ENCODE measurements around the gene LASP1NB.
"Not testable (repeated sequence)": the region's sequence is repeated elsewhere in the genome, so short reads cannot be mapped to it uniquely, and the experiment has no call there.

The LASP1NB gene

DNA sequence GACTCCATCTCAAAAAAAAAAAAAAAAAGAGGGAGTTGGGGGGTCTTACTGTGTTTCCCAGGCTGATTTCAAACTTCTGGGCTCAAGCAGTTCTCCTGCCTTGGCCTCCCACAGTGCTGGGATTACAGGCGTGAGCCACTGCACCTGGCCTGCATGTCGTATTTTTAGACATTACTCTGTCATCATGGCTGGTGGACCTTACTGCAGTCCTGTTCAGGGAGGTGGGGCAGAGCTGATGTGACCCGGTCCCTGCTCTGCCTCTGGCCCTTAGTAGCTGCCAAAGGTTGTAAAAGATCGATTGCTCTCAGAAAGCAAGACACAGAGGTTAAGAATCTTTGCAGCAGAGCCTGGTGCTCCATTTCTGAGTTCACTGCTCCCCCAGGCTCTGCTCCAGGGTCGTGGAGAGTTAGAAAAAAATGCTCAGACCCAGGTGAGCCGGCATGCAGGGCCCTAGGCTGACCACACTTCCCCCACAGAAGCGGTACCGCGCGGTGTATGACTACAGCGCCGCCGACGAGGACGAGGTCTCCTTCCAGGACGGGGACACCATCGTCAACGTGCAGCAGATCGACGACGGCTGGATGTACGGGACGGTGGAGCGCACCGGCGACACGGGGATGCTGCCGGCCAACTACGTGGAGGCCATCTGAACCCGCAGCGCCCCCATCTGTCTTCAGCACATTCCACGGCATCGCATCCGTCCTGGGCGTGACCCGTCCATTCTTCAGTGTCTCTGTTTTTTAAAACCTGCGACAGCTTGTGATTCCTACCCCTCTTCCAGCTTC, 7.1 kb upstream of the LASP1NB start:
- DNase-seq (ENCODE audit: low spot score) = no peak

DNA sequence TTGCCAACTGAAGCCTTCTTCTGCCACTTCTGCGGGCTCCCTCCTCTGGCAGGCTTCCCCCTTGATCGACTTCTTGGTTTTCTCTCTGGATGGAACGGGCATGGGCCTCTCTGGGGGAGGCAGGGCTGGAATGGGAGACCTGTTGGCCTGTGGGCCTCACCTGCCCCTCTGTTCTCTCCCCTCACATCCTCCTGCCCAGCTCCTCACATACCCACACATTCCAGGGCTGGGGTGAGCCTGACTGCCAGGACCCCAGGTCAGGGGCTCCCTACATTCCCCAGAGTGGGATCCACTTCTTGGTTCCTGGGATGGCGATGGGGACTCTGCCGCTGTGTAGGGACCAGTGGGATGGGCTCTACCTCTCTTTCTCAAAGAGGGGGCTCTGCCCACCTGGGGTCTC, 6.5 kb upstream of the LASP1NB start:
- DNase-seq (ENCODE audit: low spot score) = no peak

DNA sequence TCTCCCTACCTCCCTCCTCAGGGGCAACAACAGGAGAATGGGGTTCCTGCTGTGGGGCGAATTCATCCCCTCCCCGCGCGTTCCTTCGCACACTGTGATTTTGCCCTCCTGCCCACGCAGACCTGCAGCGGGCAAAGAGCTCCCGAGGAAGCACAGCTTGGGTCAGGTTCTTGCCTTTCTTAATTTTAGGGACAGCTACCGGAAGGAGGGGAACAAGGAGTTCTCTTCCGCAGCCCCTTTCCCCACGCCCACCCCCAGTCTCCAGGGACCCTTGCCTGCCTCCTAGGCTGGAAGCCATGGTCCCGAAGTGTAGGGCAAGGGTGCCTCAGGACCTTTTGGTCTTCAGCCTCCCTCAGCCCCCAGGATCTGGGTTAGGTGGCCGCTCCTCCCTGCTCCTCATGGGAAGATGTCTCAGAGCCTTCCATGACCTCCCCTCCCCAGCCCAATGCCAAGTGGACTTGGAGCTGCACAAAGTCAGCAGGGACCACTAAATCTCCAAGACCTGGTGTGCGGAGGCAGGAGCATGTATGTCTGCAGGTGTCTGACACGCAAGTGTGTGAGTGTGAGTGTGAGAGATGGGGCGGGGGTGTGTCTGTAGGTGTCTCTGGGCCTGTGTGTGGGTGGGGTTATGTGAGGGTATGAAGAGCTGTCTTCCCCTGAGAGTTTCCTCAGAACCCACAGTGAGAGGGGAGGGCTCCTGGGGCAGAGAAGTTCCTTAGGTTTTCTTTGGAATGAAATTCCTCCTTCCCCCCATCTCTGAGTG, 5.9 kb upstream of the LASP1NB start:
- no peak for DNase-seq (ENCODE audit: low spot score)

DNA sequence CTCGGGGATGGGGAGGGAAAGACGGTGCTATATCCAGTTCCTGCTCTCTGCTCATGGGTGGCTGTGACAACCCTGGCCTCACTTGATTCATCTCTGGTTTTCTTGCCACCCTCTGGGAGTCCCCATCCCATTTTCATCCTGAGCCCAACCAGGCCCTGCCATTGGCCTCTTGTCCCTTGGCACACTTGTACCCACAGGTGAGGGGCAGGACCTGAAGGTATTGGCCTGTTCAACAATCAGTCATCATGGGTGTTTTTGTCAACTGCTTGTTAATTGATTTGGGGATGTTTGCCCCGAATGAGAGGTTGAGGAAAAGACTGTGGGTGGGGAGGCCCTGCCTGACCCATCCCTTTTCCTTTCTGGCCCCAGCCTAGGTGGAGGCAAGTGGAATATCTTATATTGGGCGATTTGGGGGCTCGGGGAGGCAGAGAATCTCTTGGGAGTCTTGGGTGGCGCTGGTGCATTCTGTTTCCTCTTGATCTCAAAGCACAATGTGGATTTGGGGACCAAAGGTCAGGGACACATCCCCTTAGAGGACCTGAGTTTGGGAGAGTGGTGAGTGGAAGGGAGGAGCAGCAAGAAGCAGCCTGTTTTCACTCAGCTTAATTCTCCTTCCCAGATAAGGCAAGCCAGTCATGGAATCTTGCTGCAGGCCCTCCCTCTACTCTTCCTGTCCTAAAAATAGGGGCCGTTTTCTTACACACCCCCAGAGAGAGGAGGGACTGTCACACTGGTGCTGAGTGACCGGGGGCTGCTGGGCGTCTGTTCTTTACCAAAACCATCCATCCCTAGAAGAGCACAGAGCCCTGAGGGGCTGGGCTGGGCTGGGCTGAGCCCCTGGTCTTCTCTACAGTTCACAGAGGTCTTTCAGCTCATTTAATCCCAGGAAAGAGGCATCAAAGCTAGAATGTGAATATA, 4.8 kb upstream of the LASP1NB start:
- no peak for DNase-seq (ENCODE audit: low spot score)

DNA sequence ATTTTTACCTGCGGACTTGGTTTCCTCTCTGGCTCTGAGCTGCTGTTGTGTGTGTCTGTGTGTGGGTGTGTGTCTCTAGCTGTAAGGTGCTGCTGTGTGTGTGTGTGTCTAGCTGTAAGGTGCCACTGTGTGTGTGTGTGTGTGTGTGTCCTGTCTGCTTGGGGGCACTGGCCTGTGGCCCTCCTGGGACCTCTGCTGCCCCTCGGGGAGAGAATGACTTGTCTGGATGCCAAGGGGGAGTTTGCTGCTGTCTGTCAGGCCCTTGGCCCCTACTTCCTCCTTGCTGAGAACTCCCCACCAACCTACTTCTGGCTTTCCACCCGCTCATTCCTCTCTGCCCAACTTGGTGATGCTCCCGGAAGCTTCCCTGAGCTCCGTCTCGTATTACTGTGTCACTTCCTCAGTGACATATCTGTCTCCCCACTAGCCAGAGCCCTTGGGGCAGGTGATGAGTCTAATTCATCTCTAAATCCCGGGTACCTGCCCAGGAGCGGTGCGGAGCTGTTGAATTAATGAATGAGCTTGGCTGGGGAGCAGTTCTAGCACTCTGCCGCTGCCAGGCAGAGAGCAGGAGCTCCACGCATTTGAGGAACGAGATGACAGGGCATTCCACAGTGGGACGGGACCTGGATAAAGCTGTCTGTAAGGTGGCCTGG, 3.5 kb upstream of the LASP1NB start:
- DNase-seq (ENCODE audit: low spot score) = no peak

DNA sequence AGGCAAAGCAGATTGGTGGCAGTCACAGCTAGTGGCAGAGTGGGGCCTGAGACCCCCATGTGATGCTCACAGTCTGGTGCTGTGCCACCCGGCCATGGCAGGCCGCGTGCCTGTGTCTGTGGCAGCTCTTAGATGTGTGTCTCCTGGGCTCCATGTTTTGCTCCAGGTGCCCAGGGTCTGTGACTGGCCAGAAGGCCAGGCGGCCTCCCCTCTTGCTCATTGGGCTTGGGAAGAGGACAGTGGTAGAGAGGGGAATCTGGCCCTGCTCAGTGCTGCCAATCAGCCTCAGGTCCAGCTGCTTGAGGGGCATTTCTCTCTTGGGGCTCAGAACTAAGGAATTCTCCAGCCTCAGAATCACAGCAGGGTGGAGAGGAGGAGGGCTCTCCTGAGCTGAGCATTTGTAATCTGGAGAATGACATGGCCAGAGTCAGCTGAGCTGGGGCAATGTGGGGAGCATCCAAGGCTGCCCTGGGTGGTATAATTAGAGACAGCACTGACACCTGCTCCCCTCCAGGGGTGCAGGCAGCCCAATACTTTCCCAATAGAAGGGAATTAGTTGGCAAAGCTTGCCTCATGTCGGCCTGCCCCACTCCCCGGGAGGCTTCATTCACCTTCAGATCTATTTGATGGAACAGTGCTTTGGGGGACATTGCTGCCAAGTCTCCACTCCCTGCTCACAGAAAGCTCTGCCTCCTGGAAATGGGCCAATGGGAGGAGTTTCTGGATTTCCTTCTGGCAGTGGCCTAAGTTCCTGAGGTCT, 2.7 kb upstream of the LASP1NB start:
- DNase-seq (ENCODE audit: low spot score) = peak; percentile 49

DNA sequence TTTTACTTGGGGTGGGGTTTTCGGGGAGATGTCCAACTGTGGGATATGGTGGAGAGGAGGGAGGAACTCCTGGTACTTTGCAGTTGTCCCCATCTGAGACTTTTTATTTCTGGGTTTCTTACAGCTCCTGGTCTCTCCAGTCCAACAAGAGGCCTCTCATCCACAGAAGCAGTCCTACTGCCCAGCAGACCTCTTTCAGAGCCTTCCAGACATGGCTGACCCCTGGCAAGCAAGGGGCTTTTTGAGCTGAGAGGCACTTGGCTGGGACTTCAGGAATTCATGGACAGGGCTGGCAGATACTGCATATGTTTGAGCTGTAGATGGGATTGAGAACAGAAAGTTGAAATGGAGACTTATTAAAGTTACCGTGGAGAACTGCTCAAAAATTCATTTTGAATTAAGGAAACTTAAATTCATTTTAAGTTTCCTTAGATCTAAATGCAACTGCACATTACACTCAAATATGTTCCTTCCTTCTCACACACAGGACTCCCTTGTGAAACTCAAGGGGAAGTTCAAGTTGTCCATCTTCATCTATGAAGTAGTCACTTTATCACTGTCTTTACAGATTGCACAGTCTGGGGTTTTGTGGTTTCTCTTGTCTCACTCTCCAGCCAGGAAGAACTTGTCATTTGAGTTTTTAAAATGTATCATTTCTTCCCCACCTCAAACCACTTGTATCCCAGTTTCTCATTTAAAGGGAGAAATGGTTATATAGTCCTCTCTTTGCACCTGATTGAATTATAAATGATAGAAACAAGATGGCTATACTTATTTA, 1.1 kb downstream of the LASP1NB start:
- DNase-seq (ENCODE audit: low spot score) = peak; percentile 39

DNA sequence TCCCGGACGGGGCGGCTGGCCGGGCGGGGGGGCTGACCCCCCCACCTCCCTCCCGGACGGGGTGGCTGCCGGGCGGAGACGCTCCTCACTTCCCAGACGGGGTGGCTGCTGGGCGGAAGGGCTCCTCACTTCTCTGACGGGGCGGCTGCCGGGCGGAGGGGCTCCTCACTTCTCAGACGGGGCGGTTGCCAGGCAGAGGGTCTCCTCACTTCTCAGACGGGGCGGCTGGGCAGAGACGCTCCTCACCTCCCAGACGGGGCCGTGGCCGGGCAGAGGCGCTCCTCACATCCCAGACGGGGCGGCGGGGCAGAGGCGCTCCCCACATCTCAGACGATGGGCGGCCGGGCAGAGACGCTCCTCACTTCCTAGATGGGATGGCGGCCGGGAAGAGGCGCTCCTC, 5.4 kb downstream of the LASP1NB start:
- DNase-seq (ENCODE audit: low spot score) = not testable (repeated sequence)

DNA sequence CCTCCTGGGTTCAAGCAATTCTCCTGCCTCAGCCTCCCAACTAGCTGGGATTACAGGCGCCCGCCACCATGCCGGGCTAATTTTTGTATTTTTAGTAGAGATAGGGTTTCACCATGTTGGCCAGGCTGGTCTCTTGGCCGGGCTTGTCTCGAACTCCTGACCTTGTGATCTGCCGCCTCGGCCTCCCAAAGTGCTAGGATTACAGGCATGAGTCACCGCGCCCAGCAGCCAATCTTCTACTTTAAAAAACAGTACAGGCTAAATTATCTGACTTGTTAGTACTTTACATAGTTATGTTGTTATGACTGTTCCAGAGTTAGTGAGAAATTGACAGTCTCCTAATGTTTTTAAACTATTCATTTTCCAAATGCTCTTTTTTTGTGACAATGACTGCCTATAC, 8.5 kb downstream of the LASP1NB start:
- DNase-seq (ENCODE audit: low spot score) = not testable (repeated sequence)

DNA sequence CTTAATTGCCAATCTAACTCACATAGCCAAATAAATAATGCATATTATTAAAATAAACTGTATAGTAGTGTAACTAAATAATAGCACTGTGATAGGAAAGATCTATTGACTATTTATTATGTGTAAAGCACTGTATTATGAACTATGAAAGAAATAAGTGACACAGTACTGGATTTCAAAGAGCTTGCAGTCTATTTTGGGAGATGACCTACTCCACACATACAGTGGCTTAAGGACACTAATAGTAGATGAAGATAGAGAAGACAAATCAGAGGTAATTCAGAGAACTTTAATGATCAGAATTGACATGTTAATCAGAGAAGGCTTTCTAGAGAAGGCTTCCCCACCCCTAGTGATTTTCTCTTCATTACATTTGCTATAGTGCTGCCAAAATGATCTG, 14.6 kb downstream of the LASP1NB start:
- DNase-seq (ENCODE audit: low spot score) = no peak

DNA sequence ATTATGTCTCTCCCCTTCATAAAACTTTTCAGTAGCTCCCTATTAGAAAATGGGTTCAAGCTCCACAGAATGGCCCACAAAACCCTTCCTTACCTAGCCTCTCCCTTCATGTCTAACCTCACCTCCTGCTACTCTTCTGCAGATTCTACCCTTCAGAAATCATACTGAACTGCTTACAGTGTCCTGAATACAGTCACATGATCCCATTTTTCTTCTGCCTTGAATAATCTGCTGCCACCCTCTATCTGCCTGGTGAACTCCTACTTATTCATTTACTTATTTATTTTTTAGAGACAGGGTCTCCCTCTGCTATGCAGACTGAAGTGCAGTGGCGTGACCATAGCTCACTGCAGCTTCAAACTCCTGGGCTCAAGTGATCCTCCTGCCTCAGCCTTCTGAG, 15.0 kb downstream of the LASP1NB start:
- DNase-seq (ENCODE audit: low spot score) = no peak

DNA sequence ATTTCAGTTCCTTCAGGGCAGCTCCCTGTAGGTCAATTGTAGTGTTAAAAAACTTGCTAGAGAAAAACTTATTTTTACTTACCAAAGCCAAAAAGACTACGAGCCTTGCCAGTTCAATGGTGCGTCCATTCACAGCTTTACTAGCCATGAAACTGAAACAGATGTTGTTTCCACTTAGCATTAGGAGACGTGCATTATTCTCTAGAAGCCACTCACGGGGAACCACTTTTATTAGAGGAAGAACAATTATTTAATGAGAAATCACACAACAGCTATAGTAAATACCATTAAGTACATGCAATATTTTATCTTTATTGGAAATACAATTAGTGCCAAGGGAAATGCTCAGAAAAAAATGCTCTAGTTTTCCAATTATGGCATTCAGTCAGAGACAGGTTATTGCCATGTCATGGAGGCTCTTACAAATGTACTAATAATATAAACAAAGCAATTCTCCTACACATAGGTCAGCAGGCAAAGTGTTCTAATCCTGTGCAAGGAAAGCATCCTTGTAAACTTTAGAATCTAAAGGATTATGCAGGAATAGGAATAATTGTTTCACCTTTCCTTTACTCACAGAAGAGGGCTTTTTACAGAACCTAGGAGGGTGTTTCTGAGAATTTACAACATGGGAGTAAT, 17.4 kb downstream of the LASP1NB start:
- no peak for DNase-seq (ENCODE audit: low spot score)

DNA sequence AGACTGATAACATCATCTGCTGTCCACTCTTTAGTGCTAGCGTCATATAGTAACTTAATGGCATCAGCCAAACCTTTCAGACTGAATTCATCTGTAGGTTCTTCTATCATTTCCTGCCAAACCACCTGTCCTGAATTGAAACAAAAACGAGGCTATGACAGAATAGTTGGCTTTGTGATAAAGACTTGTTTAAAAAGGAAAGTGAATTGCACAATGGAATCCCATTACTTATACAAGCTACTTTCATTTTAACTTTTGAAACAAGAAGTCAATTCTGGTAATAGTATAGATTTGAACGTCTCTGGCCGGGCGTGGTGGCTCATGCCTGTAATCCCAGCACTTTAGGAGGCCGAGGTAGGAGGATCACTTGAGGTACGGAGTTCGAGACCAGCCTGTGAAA, 18.2 kb downstream of the LASP1NB start:
- no peak for DNase-seq (ENCODE audit: low spot score)

DNA sequence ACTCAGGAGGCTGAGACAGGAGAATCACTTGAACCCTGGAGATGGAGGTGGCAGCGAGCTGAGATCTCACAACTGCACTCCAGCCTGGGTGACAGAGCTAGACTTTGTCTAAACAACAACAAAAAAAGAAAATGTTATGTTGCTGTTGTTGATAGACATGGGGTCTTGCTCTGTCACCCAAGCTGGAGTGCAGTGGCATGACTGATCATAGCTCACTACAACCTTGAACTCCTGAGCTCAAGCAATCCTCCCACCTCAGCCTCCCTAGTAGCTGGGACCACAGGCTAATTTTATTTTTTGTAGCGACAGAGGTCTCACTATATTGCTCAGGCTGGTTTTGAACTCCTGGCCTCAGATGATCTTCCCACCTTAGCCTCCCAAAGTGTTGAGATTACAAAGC, 21.8 kb downstream of the LASP1NB start:
- DNase-seq (ENCODE audit: low spot score) = no peak

DNA sequence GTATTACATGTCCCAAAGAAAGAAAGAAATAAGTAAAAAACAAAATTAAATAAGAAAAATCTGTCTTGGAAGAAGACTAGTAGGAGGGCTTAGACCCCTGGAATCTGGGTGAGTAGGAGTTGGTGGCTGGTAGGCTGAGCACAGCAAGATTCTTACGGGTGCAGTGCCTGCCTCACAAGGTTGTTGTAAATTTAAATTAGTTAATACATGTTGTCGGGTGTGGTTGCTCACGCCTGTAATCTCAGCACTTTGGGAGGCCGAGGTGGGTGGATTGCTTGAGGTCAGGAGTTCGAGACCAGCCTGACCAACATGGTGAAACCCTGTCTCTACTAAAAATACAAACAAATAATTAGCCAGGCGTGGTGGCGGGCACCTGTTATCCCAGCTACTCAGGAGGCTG, 28.4 kb downstream of the LASP1NB start:
- DNase-seq (ENCODE audit: low spot score) = not testable (repeated sequence)

DNA sequence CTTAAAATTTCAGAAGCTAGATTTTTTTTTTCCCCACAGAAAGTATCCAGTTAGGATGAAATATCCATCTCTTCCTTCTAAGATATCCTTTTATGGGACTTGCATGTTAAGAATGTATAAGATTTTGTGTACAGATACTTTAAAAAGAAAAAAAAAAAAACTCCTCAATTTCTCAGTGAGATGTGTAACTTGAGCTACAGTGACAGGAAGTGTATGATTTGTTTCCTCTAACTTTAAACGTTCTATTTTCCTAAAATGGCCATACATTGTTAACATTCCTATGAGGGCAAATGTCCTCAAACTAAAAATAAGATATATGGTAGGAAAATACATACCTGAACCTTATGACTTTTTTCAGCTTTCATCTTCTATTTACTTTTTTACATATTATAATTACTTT, 32.9 kb downstream of the LASP1NB start:
- DNase-seq (ENCODE audit: low spot score) = no peak

DNA sequence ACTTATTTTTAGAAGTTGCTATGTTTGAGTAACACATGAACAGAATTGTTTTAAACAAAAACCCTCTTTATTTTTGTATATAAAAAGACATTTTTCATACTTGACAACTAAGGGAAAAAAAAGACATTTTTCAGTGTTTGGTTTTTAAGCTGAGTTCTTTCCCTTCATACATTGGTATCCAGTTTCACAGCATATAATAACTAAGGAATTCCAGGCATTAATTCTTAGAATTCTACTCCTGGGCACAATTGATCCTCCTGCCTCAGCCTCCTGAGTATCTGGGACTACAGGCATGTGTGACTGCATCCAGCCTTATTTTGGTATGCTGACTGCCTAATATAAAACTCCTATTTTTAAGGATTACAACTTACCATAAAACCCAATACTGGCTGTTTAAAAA, 33.3 kb downstream of the LASP1NB start:
- no peak for DNase-seq (ENCODE audit: low spot score)

DNA sequence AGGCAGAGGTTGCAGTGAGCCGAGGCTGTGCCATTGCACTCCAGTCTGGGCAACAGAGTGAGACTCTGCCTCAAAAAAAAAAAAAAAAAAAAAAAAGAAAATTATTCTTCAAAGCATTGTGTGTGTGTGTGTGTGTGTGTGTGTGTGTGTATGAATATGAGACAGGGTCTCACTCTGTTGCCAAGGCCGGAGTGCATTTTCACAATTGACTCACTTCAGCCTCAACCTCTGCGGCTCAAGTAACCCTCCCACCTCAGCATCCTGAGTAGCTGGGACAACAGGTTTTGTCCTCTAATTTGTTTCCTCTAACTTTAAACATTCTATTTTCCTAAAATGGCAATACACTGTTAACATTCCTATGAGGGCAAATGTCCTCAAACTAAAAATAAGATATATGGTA, 34.1 kb downstream of the LASP1NB start:
- DNase-seq (ENCODE audit: low spot score) = no peak

DNA sequence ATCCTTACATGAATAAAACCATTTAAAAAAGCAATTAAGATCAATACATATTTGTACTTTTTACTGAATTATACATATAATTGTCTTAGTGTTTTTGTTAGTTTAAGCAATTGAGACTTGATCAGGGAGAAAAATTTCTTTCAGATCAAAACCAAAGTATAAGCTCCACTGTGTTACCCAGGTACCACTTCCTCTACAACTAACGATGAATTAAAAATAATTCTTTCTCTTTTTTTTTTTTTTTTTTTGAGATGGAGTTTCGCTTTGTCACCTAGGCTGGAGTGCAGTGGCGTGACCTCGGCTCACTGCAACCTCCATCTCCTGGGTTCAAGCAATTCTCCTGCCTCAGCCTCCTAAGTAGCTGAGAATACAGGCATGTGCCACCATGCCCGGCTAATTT, 35.0 kb downstream of the LASP1NB start:
- no peak for DNase-seq (ENCODE audit: low spot score)

DNA sequence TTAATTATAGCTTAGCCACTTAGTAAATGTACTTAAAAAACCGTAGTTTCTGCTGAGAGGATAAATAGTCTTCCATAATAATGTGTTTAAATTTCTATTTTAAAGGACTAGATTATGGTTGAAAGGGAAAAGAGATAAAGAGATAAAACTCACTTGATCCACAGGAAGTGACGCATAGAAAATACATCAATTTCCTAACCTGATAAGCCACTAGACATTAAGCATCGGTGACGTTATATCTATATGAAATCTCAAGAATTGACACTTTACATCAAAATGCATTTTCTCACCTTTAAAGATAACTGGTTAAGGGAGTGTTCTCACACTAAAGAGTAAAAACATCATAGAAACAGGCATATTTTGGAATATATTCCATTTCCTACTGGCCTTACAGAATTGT, 36.0 kb downstream of the LASP1NB start:
- DNase-seq (ENCODE audit: low spot score) = no peak

All from globus pallidus (tissue), 1 donor.